HG02970 (cell line): ENCODE data around the gene GATAD2A.

Source experiments
- ATAC-seq: cut with Tn5 transposase; IDR thresholded peaks from one replicate; pipeline ENCODE4 v1.9.1; 2021; ENCODE audit warnings: mild to moderate bottlenecking, moderate library complexity, moderate number of reproducible peaks; ENCODE audit not compliant: unreplicated experiment, low FRiP score

The GATAD2A gene

DNA sequence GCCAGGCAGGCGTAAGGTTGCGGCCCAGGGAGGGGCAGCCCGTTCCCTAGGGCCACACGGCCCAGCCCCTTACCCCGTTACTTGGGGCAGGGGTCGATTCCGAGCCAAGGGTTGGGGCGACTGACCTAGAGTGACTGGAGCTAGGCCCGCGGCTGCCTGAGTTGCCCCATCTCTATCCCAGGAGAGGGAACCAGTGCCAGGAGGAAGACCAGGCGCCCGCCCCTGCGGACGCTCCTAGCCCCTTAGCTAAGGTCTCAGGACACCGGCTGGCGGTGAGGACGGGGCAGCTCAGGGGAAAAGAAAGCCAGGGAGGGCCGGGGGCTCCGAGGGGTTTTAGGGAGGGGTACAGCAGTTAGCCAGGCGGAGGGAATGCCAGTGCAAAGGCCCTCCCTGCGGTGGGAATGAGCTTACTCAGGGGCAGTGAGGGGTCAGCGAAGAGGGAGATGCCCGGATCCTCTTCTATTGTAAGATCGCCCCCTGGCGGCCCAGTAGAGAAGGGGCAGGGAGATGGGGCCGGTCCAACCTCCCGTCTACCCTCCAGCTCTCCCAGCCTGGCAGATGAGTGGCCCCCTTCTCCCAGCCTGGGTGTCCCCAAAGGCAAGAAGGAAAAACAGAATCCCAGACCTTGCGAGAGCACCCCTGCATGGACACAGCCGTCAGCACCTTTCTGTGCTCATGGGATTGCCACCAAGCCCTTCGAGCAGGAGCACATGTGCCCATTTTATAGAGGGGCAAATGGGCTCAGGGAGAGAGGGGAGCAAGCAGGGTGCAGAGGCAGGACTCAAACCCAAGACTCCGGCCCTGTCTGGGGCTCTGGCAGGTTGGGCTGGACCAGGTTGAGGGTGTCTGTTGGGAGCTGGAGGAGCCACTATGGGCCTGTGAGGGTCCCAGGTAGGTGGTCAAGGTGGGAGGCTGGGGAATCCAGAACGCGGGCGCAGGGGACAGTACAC lies 148.9 kb downstream of the GATAD2A start:
- ATAC-seq = no peak

DNA sequence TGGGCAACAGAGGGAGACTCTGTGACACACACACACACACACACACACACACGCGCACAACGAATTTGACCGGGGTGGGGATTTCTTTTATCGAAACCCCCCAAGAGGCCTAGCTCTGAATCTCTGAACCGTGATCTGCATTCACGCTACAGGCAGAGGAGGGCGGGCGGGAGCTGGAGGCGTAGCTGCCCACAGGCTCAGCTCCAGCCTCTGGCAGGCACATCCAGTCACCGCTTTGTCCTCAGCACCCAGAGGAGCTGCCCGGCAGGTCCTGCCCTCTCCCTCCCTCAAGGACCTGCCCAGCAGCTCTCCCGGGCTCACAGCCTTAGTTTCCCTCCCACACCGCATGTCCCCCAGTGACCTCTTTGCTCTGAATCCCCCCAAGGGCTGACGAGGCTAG lies 152.6 kb downstream of the GATAD2A start:
- no peak for ATAC-seq
